Measurements from ENCODE around the gene IL1RAP.
"Not testable (repeated sequence)": the region's sequence is repeated elsewhere in the genome, so short reads cannot be mapped to it uniquely, and the experiment has no call there.

Gene IL1RAP

DNA sequence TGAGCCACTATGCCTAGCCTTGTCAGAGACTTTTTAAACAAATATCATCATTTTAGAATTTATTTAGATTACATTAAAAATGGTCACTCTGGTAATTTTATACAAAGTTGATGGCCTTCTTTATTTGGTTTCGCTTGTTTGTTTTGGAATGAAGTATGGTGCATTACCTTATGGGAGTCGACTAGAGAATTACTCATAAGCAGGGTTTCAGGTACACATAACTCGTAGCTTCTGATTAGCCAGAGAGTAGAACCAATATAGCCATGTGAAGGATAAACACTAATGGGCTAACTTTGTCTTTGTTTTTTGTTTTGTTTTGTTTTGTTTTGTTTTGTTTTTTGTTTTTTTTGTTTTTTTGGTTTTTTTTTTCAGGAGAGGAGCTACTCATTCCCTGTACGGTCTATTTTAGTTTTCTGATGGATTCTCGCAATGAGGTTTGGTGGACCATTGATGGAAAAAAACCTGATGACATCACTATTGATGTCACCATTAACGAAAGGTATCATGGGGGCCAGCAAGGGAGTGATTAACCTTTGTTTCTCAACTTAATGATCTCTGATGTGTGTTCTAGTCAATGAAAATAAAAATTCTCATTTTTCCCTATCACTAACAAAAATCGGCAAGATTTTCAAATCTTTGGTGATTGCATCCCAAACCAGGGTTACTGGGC lies 113.2 kb downstream of the IL1RAP start:
- no peak overlapping the region for H3K27ac ChIP-seq
- H3K4me3 ChIP-seq: no peak overlapping the region

DNA sequence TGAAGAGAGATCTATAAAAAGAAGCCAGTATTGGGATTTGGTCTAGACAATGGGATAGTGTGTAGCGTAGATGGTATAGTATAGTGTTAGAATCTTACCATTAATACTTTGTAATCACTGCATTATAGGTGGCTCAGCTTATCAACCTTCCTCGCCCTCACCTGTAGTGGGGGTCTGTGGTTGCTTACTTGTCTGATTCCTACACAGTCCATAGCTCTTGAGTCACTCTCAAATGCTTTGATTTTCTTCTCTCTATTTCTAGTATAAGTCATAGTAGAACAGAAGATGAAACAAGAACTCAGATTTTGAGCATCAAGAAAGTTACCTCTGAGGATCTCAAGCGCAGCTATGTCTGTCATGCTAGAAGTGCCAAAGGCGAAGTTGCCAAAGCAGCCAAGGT lies 115.2 kb downstream of the IL1RAP start:
- no peak overlapping the region for H3K4me3 ChIP-seq
- H3K27ac ChIP-seq: no peak overlapping the region

DNA sequence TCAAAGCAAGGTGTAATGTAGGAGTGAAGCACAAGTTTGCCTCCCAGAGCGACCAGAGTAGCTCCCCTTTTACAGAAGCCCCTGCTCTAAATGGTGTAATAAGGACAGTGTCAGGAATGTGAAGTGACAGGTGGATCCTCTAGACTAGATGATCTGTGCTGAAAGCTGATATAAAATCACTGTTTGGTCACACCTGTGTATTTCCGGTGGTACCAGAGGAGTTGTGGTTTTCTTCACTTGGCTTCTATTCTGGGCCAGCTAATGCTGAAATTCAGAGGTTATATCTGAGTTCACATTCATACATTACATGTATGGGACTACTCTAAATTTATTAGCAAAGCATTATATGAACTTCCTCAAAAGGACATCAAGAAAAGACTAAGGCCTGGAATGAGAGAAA lies 117.4 kb downstream of the IL1RAP start:
- no peak overlapping the region for H3K4me3 ChIP-seq

DNA sequence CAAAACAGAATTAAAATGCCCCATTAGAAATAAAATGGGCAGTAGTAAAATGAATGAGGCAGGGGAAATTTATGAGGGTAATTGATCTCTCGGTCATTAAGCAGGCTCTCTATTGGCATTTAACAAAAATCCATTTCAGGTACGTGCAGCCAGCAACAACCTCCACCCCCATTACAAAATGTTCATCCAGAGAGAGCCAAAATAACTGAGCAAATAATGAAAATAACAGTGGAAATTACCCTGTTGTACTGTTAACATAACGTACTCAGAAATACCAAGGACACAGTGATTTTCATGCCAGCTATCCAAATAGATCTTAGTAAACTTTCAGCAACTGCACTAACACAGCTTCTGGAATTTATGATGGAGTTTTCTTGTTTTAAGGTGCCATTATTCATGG lies 127.7 kb downstream of the IL1RAP start:
- no peak overlapping the region for H3K27ac ChIP-seq
- H3K4me3 ChIP-seq: no peak overlapping the region

More for the DNA sequence above, 117.4 kb downstream of the IL1RAP start:
- H3K27ac ChIP-seq: no peak overlapping the region

DNA sequence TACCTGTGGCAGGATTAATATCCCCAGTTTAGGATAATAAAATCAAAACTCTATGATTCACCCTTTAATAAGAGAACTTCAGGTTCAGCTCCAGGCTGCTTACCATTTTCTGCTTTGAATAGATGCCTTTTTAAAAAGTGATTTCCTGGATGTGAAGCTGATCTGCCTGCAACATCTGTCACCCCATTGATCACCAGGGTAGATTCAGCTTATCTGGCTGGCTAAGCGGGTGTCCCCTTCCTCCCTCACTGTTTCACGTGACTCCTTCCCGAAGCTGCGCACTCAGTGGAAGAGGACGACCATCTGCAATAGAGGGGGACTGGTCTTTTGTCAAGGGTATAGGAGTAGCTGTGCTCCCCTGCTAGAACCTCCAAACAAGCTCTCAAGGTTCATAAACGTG lies 128.1 kb downstream of the IL1RAP start:
- no peak overlapping the region for H3K27ac ChIP-seq

DNA sequence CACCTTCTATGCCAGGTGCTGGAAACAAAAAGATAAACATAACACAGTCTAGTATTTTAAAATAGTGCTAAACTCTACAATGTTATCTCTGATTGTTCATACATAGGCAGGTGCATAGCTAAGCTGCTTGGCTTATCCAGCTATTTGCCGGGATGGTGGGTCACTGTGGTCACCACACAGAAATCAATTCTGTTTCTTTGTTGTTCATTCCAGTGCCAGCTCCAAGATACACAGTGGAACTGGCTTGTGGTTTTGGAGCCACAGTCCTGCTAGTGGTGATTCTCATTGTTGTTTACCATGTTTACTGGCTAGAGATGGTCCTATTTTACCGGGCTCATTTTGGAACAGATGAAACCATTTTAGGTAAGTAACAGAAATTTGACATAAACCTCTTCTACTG lies 130.2 kb downstream of the IL1RAP start:
- no peak overlapping the region for H3K4me3 ChIP-seq
- H3K27ac ChIP-seq: no peak overlapping the region

More for the DNA sequence above, 128.1 kb downstream of the IL1RAP start:
- H3K4me3 ChIP-seq: no peak overlapping the region

DNA sequence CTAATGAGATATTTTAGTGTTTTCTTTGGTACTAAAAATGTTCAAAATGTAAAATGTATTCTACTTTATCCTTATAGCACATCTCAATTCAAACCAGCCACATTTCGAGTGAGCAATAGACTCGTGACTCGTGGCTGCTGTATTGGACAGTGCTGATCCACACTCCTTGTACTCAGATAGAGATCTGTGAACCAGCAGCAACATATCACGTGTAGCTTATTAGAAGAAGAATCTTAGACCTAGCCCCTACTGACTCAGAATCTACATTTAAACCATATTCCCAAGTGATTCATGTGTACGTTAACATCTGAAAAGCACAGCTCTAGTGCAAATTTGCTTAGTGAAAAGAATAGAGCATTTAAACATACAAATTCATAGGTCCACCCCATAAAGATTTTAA lies 130.9 kb downstream of the IL1RAP start:
- no peak overlapping the region for H3K4me3 ChIP-seq
- H3K27ac ChIP-seq: no peak overlapping the region

DNA sequence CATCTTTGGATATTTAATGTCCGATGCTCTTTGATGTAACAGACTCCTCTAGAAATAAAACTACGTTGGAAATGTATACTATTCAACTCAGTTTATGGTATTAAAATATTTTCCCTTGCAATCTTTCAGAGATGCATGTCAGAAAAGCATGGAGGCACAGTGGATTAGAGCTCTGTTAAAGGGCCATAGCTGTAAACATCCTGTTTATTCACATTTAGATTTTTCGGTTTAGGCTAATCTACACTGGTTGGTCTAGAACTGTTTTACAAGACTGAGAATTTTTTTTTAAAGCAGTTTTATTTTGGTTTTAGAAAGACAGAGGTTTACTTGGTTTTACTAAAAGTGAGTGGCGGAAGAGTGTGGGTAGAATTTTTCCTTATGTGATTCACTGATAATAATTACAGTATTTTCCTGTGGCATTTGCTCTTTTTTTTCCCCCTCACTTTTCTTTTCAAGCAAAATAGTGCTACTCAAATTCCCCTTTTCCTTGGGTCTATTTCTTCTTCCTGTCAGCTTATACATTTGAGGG lies 132.1 kb downstream of the IL1RAP start:
- no peak overlapping the region for H3K27ac ChIP-seq
- H3K4me3 ChIP-seq: no peak overlapping the region

DNA sequence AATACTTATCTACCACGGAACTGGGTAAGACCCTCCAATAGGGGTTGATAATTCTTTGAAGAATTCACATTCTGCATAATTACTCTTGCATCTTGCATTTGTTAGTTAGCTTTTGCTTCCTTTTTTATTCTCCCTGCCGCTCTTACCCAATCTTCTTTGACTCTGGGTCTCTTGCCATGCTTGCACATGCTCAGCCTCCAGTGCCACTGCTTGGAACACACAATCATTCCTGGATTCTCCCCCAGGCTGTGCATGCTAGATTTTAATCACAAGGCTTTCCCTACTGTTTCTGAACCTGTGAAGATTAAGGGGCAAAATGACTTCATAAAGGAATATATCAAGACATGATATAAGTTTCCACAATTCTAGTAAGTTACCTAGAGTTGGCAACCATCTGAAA lies 133.1 kb downstream of the IL1RAP start:
- Histone ChIP-seq H3K4me3 (no peak overlapping the region), H3K27ac (no peak overlapping the region)

DNA sequence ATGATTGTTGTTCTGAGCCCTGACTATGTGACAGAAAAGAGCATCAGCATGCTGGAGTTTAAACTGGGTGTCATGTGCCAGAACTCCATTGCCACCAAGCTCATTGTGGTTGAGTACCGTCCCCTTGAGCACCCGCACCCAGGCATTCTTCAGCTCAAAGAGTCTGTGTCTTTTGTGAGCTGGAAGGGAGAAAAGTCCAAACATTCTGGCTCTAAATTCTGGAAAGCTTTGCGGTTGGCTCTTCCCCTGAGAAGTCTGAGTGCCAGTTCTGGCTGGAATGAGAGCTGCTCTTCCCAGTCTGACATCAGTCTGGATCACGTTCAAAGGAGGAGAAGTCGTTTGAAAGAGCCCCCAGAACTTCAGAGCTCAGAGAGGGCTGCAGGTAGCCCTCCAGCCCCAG lies 142.0 kb downstream of the IL1RAP start:
- no peak overlapping the region for H3K4me3 ChIP-seq
- H3K27ac ChIP-seq: no peak overlapping the region

DNA sequence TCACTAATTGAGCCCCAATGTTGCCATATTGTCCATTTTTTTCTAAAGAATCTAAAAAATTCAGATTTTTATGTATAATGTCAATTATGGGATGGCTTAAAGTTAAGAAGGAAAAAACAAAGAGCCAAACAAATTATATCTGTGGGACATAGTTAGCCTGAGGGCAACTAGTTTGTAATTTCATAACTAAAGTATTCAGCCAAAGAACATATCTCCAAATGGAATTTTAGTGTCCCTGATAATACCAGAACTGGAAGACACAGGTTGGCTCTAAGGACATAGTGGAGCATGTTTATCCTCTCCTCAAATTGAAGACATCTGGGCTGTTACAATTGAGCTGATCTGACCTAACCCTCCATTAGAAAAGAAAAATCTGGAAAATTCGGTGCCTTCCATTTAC lies 144.2 kb downstream of the IL1RAP start:
- H3K27ac ChIP-seq: no peak overlapping the region

DNA sequence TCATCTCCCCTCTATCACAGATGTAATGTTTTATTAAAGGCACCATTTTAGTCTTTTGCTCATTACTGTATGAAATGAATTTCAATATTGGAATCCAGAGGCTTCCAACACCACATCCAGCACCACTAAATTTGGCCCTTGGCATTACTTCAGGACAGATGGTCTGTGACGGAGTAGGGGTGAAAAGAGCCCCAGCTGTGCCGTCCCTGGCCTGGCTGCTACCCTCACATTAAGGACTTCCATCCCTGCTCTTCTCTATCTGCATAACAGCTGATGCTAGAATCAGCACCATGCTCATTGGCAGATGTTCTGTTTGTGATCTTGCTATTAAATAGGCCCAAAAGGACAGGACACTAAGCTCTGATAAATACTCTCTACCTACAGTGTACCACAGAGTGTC lies 152.9 kb downstream of the IL1RAP start:
- H3K4me3 ChIP-seq: no peak overlapping the region
- no peak overlapping the region for H3K27ac ChIP-seq

More for the DNA sequence above, 144.2 kb downstream of the IL1RAP start:
- no peak overlapping the region for H3K4me3 ChIP-seq

DNA sequence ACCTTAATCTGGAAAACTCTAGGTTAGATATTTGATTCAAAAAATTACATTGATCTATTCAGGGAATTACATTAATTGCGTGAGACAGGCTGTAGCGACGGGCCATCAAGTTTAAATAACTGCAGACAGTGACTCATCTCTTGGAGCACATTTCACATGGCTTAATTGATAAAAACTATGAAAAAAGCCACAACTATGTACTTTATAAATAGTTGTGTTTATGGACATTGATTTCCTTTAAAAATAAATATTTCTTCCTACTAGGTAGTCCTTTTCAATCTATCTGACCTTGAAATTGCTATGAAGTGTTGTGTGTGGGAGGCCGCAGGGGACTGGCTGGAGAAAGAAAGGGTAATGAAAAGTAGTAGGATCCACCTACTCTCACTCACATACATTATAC lies 157.8 kb downstream of the IL1RAP start:
- no peak overlapping the region for H3K4me3 ChIP-seq
- H3K27ac ChIP-seq: no peak overlapping the region

DNA sequence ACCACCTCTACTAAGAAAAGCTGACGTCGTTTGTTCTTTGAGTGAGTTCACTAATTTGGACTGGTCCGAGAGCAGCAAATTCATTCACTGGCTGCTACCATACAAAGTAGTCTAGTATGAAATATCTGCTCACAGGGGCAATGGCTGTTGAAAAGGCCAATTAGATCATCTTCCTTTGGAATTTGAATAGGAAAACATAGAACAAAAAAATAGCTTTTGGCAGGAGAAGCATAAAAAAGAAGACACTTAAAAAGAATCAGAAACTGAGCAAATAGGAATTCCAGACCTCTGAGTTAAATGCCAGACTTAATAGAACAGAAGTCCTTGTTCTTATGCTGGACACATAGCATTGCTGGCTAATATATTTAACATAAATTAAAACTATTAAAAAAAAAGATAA lies 159.3 kb downstream of the IL1RAP start:
- Histone ChIP-seq H3K4me3 (no peak overlapping the region), H3K27ac (no peak overlapping the region)

DNA sequence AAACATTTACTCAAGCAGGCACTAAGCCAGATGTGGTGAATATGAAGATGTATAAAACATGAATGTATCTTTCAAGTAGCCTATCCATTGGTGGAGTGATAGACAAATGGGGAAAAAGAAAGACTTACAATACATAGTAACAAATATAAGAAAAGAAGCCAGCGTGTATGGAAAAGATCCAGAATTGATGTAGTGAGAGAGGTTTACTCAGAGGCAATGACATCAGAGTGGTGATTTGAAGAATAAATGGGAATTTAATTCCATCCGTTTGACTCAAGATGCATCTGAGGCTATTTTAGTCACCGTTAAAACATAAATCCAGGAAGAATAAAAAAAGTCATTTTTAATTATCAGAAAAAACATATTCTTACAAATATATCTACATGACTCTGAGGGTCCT lies 162.6 kb downstream of the IL1RAP start:
- Histone ChIP-seq H3K4me3 (no peak overlapping the region), H3K27ac (no peak overlapping the region)

DNA sequence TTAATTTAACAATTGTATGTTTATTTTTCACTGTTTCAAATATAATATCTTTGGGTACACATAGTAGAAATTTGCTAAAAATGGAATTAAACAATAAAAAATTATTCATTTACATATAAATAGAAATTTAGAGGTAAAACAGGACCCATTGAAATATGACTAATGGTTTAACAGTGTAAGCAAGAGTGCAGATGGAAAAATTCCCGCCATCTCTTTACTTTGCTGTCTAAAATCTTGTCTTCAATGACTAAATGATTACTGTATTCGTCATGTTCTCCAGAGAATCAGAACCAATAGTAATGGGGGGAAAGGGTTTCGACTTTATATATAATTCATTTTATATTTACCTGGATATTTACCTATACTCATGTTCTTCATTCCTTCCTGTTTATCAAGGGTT lies 163.1 kb downstream of the IL1RAP start:
- Histone ChIP-seq H3K4me3 (no peak overlapping the region), H3K27ac (no peak overlapping the region)

DNA sequence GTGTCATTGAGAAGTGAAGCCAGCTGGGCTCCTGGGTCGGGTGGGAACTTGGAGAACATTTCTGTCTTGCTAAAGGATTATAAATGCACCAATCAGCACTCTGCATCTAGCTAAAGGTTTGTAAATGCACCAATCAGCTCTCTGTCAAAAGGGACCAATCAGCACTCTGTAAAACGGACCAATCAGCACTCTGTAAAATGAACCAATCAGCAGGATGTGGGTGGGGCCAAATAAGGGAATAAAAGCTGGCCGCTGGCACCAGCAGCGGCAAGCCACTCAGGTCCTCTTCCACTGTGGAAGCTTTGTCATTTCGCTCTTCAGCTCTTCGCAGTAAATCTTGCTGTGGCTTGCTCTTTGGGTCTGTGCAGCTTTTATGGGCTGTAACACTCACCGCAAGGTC lies 164.0 kb downstream of the IL1RAP start:
- not testable (repeated sequence) for H3K4me3 ChIP-seq, H3K27ac ChIP-seq

DNA sequence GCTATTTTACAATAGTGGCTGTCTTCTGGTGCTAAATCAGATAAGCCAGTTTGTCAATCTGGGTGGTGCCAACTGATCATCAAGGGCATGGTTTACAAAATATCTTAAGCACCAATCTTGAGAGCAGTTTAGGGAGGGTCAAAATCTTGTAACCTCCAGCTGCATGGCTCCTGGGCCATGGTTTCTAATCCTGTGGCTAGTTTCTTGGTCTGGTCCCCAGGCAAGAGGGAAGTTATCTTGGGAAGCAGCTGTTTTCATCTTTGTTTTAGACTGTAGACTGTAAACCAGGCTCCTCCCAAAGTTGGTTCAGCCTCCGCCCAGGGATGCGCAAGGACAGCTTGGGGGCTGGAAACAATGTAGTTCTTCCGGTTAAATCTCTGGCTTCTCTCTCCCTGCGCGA lies 166.8 kb downstream of the IL1RAP start:
- Histone ChIP-seq H3K27ac (no peak overlapping the region), H3K4me3 (no peak overlapping the region)

DNA sequence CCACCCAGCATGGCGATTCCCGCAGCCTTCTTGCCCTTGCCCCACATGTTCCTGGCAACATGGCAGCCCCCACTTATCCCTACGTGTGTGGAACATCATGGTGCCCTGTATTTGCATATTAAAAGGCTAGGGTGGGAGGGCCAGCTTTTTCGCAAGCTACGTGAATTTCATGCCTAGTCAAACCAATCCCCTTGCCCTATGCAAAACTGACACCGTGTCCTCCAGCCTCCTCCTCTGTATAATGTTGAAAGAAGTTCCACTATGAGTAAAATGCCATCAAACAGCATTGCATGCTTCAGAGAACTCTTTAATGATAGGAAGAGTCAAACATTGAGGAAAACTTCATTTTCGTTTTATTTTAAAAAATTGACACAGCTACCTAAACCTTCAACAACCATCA lies 170.9 kb downstream of the IL1RAP start:
- Histone ChIP-seq H3K4me3 (no peak overlapping the region), H3K27ac (no peak overlapping the region)

DNA sequence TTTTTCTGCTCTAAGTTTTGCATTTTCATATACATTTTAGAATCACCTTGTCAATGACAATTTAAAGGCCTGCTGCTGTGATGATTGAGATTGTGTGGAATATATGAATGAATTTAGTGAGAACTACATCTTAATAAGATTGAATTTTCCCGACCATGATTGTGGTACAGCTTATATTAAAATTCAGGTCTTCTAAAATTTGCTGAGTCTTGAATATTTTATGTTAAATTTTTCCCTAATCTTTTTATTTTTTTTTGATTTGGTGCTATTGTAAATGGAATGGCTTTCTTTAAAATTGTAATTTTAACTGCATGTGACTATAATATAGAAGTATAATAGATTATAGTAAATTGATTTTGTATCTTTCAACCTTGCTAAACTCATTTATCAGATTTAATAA lies 172.1 kb downstream of the IL1RAP start:
- Histone ChIP-seq H3K27ac (no peak overlapping the region), H3K4me3 (no peak overlapping the region)

DNA sequence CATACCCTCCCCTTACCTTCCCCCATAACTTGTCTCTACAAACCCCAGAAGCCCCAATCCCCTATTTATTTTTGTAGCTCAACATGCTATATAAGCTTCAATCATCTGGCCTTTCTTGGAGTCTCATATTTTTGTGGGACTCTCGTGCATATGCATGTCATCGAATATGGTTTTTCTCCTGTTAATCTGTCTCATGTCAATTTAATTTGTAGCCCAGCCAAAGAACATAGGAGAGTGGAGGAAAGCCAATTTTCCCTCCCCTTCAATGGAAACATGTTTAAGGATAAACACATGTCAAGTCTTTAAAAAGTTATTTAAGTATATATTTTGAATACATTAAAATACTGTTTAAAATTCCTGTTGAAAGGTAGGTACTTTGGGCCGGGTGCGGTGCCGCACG lies 176.4 kb downstream of the IL1RAP start:
- Histone ChIP-seq H3K27ac (no peak overlapping the region), H3K4me3 (no peak overlapping the region)

DNA sequence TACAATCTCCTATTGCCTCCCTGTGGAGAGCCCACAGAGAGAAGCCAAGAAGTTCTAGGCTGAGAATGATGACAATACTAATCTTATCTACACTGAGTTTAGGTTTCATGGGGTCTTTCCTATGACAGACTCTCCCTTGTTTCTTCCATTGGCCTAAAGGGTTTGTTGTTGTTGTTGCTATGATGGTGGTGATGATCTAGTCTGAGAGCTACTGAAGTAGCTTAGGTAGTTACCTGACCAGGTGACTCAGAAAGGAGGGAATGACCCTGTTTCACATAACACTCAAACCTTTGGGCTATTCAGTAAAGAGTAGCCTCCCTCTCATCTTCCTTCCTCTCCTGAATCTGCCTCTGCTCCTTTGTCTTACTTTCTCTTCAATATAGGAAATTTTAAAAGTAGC lies 178.4 kb downstream of the IL1RAP start:
- no peak overlapping the region for H3K4me3 ChIP-seq

More for the DNA sequence above, 178.4 kb downstream of the IL1RAP start:
- no peak overlapping the region for H3K27ac ChIP-seq
